Measurements from ENCODE around the gene SC5D.

DNA sequence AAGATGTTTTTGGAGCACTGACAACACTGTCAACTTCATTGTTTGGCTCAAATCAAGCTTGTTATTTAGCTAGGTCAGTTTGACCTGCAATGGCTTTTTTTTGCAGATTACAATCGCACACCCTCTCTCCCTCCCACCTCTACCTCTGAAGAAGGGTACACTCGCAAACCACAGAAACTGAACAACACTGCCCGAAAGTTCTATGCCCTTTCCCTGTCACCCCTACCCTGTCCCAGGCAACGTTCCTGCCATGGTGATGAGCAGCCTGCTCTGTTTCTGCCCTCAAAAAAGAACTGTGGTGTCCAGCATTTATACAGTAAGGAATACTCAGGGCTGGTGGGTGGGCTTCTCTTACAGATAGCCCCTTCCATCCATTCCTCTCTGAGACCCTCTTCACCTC lies 33.7 kb downstream of the SC5D start:
- no peak for TF ChIP-seq POLR2AphosphoS5 (IDR thresholded peaks at IDR 0.05; ENCODE audit: borderline replicate concordance, low read depth, low read length)
- TF ChIP-seq EZH2 (IDR thresholded peaks at IDR 0.05) = no peak
